HG03039 (cell line): ENCODE measurements around the gene EPS8.

Source experiments
- ATAC-seq: cut with Tn5 transposase; IDR thresholded peaks from one replicate; pipeline ENCODE4 v1.9.1; 2021; ENCODE audit warnings: mild to moderate bottlenecking, moderate library complexity; ENCODE audit not compliant: unreplicated experiment

The EPS8 gene

DNA sequence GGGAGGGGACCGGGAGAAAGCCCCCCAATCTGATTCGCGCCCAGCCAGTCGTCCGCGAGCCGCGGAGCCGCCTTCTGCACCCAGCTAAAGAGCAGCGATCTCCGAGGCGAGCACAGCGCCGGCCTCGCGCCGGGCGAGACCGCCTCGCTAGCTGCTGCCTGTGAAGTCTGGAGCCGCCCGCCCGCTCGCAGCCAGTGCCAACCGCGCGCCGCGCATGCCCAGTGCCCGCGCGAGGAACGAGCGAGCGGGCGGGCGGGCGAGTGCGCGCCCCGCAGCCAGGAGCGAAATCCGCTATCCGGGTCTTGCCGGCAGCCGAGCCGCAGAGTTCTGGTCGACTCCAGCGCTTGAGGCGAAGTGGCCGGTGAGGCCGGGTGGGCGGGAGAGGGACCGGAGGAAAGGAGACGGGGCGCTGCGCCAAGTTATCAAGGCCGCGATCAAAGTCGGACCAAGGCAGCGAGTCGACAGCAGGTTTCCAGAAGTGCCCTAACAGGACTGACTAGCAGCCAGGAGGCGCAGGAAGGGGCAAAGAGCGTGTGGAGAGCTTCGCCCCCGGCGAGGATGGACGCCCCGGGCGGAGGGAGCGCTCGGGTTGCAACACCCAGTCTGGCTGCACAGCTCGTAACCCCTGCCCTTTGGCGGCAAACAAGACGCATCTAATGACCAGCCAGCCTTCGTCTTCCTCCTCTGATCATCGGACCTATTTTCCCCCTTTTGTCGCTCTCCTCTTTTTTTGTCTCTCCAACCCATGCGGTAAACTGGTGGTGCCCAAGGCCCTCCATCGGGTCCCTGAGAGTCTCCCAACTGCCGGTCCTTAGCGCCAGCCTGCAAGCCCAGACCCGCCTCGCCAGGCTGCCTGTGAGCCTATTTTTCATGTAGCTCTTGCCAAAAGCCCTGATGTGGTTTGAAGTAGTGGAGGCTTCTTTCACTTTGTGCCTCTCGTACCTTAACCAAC is at the start of gene EPS8:
Gene EPS8, minus strand, starts transcription at position 169 of the 952 bp plus-strand sequence. CDS start 106,437 bp downstream, outside the sequence.
- peak; percentile 91 for ATAC-seq

GRCh38 chr12:15837141-15837790 is 48.1 kb upstream of the EPS8 start:
- ATAC-seq: no peak

DNA sequence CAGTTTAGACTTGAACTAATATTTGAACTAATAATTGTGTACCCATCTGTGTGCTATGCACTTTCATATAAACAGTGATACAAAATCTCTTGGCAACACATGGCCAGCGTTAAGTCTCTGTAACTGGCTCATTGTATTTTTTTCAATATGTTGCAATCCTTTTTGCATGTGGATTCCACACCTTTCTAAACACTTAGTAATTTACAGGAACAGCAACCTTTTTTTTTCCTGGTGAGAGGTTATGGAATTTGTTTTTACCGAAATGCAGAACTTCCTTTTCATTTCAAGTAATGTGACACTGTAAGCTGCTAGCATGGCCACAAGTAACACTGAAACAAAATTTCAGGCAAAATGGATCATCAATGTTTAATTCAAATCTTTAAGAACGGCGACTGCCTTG is 45.4 kb upstream of the EPS8 start:
- ATAC-seq: no peak

DNA sequence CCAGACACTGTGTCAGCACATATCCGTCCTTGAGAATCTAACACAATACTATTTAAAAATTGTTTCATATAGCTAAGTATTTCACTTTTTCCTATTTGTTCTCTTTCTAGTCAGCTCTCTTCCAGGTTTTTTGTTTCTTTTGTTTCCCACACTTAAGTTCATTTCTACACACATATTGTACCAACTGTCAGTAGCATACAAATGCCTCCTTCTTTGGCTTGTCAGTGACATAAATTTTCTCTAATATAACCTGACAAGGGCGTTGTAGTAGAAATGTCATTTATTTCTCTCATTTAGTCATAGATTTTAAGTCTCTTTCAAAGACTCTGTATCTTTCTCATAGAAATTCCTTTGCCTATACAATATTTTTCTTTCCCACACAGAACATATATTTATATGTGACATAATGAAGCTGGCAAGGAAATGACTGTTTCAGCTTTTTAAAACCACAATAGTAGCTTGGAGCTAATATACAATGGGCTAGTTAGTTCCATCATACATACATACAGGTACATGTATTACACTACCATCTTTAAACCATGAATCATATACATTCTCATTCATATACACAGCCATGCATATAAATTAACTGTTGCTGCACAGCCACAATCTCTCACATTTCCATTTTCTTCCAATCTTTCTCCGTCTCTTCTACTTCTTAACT is 42.3 kb upstream of the EPS8 start:
- ATAC-seq: no peak

GRCh38 chr12:15830538-15830937 is 41.4 kb upstream of the EPS8 start:
- no peak for ATAC-seq

DNA sequence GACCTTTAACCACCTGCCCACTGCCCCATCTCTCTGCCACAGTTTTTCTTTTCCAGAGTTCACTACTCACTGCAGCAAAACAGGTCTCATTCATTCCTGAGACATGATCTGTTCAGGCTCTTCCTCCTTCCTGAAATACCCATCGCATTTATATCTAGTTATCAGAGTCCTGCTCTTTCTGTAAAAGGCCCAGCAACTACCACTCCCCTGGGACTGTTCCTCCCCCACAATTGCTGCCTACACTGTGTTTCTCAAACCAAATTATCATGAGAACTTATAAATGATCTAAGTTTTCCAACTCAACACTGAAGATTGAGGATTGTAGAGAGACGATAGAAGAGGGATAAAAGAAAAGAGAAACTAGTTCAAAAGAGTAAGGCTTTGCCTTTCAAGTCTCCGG is 40.8 kb upstream of the EPS8 start:
- no peak for ATAC-seq

GRCh38 chr12:15829255-15829654 is 40.1 kb upstream of the EPS8 start:
- ATAC-seq: no peak

- no peak for ATAC-seq
Observed at GRCh38 chr12:15827136-15827535, 37.9 kb upstream of the EPS8 start.

- no peak for ATAC-seq
Observed at GRCh38 chr12:15824516-15824915, 35.3 kb upstream of the EPS8 start.

DNA sequence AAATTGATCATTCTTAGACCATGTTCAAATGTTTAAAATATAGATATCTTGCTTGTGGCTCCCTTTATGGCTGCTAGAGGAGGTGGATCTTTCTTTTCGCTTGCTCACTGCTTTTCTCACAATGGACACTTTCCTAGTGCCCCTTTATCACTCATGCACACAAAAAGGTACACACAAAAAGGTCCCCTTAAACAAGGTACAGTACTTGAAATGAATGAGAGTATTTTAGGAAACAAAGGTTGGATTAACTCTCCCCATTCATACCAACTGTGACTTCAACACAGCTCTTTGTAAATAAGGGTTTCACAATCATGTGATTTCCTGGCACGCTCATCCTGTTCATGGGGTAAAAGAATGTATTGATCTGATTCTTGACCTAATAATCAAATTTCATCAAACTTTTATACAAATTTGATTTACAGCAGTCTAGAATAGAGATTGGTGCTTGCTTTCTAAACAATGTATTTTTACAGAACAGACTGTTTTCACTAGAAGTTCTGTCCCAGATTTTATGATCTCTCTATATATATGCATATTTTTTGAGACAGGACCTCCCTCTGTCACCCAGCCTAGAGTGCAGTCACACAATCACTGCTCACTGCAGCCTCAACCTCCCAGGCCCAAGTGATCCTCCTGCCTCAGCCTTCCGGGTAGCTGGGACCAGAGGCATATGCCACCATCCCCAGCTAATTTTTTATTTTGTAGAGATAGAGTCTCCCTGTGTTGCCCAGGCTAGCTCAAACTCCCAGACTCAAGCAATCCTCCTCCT is 34.4 kb upstream of the EPS8 start:
- ATAC-seq: no peak

GRCh38 chr12:15819644-15820437 is 30.7 kb upstream of the EPS8 start:
- ATAC-seq: no peak

DNA sequence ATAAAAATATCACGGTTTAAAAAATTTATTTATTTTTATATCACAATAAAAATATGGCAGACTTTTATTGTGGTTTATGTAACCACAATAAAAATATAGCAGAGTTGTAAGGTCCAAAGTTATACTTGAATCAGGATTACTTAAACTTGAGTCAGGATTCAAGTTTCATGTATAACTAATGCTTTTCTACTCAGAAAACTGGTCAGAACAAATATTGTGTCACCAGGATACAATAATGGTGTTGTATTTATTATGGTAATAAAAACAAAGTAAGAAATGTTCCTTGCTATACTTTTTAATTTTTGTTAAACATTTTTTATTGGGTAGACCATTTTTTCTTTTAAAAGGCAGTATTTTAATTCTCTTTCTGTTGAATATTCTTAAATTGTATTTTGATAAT is 29.2 kb upstream of the EPS8 start:
- no peak for ATAC-seq

GRCh38 chr12:15815730-15816129 is 26.5 kb upstream of the EPS8 start:
- ATAC-seq: no peak

DNA sequence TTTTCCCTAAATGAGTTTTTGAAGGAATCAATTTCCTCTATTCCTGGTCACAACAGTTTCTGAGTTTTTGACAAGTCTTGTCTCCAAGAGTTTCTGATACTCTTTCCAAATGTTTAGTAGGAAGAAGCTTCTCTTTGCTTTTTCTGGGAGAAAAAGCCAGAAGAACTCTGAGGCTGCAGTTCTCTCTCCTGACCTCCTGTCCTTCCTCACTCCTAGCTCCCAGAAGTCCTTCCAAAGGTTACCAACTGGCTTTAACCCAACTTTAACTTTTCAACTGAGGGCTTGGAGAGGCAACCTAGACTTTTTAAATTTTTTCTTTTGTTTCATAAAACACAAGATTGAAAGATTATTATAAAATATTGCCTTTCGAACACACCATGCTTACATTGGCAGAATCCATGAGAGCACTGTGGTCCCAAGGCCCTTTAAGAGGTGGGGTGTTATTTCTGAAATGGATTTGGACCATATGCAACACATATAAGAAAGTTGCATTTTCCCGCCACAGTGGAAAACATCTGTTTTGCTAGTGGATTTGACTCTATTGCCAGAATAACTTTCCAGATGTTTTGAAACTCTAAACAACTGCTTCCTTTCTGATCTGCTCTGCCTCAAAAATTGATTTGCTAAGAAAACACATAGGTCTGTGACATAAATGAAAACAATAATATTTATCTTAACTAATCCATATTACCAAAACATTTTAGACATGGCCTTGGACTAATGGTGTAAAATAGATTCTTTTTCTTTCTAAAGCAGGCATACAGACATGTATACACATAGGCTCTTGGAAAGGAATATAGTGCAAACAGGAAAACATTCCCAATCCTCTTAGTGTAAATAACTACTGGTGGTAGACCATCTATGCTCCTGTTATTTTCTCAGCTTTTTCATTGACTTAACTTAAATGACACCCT is 22.3 kb upstream of the EPS8 start:
- no peak for ATAC-seq

DNA sequence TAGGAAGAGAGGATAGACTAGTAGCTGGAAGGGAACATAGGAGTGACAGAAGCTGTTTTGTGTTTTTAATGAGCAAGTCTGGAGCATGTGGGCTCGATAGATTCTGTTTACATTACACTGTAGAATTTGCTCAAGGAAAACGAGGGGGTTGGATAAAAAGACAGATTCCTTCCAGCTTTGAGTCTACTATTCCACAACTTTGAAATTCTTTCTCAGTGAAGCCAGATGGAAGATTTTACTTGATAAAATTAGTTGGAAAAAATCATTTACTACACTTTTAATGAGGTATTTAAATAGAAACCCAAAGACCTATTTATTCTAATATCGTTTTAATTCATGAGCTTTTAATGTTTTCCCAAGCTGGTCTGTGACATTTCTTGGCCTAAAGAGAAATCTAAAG is 19.5 kb upstream of the EPS8 start:
- no peak for ATAC-seq

- ATAC-seq: no peak
Observed at GRCh38 chr12:15808250-15808649, 19.1 kb upstream of the EPS8 start.

GRCh38 chr12:15806826-15807225 is 17.6 kb upstream of the EPS8 start:
- no peak for ATAC-seq

DNA sequence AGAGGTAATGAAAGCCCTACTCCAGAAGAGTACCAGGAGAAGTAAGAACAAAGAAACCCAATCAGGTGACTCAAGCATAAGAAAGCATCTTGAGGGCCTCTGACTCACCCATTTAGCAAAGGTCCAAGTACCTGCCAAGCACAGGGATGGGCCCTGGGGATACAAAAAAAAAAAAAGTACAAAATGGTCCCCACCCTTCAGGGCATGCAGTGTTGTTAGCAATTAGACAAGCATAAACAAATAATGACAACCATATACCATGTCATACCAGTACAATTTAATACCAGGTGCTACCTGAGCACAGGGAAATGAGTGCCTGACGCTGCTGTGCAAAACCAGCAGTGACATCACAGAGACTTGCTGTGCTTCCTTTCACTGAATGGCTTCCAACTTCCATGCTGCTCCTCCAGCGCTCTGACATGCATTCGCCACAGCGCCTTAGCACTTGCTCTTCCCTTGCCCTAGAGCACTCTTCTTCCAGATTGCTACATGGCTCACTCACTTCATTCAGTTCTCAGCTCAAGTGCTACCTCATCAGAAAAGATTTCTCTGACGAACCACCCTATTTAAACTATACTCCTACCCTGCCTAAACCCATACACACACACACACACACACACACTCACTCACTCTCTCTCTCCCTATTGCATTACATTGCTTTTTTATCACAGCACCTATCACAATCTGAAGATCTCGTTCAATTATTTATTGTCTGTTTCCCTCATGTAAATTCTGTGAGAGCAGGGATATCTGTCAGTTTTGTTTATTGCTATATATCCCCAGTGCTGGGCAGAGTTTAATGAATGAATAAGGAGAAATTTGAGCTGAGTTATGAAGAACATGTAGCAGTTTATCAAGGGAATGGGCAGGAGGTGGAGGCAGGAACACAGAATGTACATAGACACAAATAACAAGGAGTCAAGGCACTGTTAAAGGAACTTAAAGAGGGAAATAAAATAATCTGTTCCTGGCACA is 12.9 kb upstream of the EPS8 start:
- ATAC-seq: no peak
